ENCODE results near the gene DYNLT2.

DYNLT2 gene

DNA sequence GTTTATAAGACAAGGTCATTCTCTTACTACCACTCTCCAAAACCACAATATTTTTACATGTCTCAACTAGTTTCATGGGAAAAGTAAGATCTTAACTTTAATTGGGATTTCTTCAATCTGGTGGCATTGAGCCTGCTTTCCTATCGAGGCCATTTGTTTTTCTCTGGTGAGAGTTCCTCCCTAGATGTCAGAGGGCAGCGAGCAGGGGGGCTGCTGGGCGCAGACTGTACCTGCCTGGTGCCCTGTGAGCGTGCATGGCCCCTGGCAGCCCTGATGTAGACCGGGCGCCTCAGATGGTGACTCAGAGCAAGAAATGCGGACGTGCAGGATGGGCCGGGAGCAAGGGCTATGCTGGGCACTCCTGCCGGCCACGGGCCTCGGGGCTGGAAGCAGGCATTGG is 27.3 kb upstream of the DYNLT2 start:
- H3K4me3 ChIP-seq (ENCODE audit: low read depth, low read length): no peak overlapping the region
- no peak for TF ChIP-seq CTCF (IDR thresholded peaks at IDR 0.05; ENCODE audit: low read depth, low read length, missing control alignments)
- in situ Hi-C loops (cut with HindIII; ENCODE audit: low sequenced_read_pairs): no loop called here
- no peak for DNase-seq (ENCODE audit: low read depth)

DNA sequence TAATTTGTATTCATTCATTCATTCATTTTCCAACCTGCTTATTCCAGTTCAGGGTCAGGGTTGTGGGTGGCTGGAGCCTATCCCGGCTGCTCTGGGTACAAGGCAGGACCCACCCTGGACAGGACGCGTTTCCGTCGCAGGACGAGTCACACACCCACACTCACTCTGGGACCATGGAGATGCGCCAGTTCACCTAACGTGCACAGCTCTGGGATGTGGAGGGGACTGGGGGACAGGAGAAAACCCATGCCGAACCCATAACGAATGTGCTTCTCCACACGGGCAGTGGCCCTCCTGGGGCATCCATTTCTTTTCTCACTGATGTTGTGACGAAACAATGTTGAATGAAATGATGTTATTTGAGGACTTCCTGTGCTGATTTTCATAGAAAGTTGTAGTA is 26.5 kb upstream of the DYNLT2 start:
- no peak for TF ChIP-seq CTCF (IDR thresholded peaks at IDR 0.05; ENCODE audit: low read depth, low read length, missing control alignments)
- in situ Hi-C loops (cut with HindIII; ENCODE audit: low sequenced_read_pairs): no loop called here
- no peak for DNase-seq (ENCODE audit: low read depth)
- H3K4me3 ChIP-seq (ENCODE audit: low read depth, low read length): no peak overlapping the region

- H3K4me3 ChIP-seq (ENCODE audit: low read depth, low read length): no peak overlapping the region
- DNase-seq (ENCODE audit: low read depth): no peak
- in situ Hi-C loops (cut with HindIII; ENCODE audit: low sequenced_read_pairs): no loop called here
- TF ChIP-seq CTCF (IDR thresholded peaks at IDR 0.05; ENCODE audit: low read depth, low read length, missing control alignments): no peak
Measured at GRCh38 chr6:169776379-169776778, 25.0 kb upstream of the DYNLT2 start.

DNA sequence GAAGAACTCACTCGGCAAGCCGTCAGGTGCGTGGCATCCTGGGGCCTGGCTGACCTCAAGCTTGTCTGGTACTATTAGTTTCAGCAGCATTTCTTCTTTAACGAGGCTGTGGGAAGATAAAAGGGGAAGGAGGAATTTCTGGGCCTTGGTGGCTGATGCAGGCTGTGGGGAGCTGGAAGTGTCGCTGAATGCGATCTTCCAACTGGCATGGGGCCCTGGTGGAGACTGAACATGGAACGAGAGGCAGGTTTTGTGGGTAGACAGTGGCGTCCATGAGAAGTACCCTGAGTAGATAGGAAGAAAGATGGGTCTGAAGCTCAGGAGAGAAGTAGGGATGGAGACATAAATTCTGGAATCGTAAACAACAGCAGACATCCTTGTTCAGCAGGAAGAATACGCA is 23.9 kb upstream of the DYNLT2 start:
- in situ Hi-C loops (cut with HindIII; ENCODE audit: low sequenced_read_pairs): no loop called here
- no peak for TF ChIP-seq CTCF (IDR thresholded peaks at IDR 0.05; ENCODE audit: low read depth, low read length, missing control alignments)
- no peak overlapping the region for H3K4me3 ChIP-seq (ENCODE audit: low read depth, low read length)
- DNase-seq (ENCODE audit: low read depth): no peak

DNA sequence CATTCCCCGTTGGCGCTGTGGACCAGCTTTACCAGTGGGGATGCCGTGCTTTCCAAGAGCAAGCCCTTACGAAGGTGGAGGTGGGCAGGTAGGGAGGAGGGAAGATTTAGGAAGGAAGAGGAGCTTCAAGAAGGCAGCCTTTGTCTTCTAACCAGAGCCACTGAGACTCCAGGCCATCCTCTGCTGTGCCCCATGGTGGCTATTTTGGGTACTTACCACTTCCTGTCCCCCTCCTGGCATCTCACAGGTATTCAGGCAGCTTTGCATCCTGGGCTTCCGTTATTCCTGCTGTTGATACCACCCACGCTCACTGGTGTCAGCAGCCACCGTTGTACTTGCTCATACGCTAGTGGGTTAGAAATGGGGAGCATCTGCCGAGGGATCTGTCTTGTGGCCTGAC is 23.0 kb upstream of the DYNLT2 start:
- no peak for DNase-seq (ENCODE audit: low read depth)
- no peak overlapping the region for H3K4me3 ChIP-seq (ENCODE audit: low read depth, low read length)
- TF ChIP-seq CTCF (IDR thresholded peaks at IDR 0.05; ENCODE audit: low read depth, low read length, missing control alignments): no peak
- in situ Hi-C loops (cut with HindIII; ENCODE audit: low sequenced_read_pairs): no loop called here

DNA sequence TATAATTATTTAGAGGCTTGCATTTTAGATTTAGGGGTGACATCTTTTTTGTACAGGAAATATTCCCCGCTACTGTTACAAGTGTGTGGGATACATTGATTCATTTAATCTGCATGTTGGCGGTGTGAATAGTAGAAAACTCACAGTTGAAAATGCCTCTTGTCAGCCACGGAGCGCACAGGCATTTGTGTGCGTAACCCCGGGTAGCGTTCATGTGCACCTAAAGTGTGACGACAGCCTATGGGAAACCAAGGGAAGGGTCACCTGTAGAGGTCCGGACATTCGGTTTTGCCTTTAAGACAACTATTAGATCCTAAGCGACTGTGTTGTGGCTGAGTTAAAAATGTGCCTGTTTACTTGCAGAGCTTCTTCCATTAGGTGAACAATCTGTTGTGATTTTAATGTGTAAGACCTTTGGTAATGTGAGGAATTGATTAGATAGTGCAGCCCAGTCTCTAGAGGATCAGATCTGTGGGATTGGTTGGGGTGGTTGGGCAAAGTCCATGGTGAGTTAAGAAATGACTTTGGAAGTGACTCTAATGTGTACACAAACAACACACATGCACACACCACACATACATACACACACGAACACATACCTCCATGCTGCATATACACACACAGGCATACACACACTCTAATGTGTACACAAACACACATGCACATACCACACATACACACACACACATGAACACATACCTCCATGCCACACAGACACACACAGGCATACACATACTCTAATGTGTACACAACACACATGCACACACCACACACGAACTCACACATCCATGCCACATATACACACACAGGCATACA is 15.8 kb upstream of the DYNLT2 start:
- DNase-seq (ENCODE audit: low read depth): no peak
- in situ Hi-C loops (cut with HindIII; ENCODE audit: low sequenced_read_pairs): no loop called here
- no peak overlapping the region for H3K4me3 ChIP-seq (ENCODE audit: low read depth, low read length)
- TF ChIP-seq CTCF (IDR thresholded peaks at IDR 0.05; ENCODE audit: low read depth, low read length, missing control alignments): no peak

All from astrocyte of the cerebellum (primary cell).